ENCODE data around the gene FAM168A. TPM values are rescaled to one million over a fixed set of nuclear protein-coding genes. Genes with fewer than 3 reads are reported as not detected.

Gene FAM168A
- polyA plus RNA-seq, 1 donor (not counting 4 experiments of a cell fraction or from before 2014, with no cell fraction given) = 11.8 TPM

- H3K27me3 ChIP-seq (ENCODE audit: control insufficient read depth, extremely low read depth, insufficient read depth, low read length) = no peaks in the 10 kb centered on the region
- no peak overlapping the region for H3K4me3 ChIP-seq (ENCODE audit: control insufficient read depth in 2 of 3, extremely low read depth in 1 of 3, insufficient read depth in 2 of 3, low read depth in 1 of 3, low read length in 3 of 3)
- no peaks in the 10 kb centered on the region for H3K79me2 ChIP-seq (ENCODE audit: control insufficient read depth, insufficient read depth, low read length)
- dilution Hi-C loops (cut with MboI; ENCODE audit: extremely low pct_ligation_motif_present, low sequenced_read_pairs) = no loop called here
- H2AFZ ChIP-seq (ENCODE audit: control insufficient read depth, low read length) = no peak overlapping the region
- H3K36me3 ChIP-seq (ENCODE audit: control insufficient read depth in 2 of 2, extremely low read depth in 1 of 2, insufficient read depth in 2 of 2, low read length in 2 of 2) = peaks cover 18 to 19% of the 10 kb centered on the region in 2 experiments
- no peaks in the 10 kb centered on the region for H3K4me1 ChIP-seq (ENCODE audit: control insufficient read depth, extremely low read depth, insufficient read depth, low read length)
- H3K9ac ChIP-seq (ENCODE audit: control insufficient read depth, extremely low read depth, insufficient read depth, low read length) = no peak overlapping the region
- no peak overlapping the region for H3K27ac ChIP-seq (ENCODE audit: control insufficient read depth, insufficient read depth, low read length)
- no peaks in the 10 kb centered on the region for H3K9me1 ChIP-seq (ENCODE audit: control insufficient read depth, extremely low read depth, insufficient read depth, low read length)
- DNase-seq (ENCODE audit: low read depth, low spot score) (no peak), FAIRE-seq (no peak)
- H3K9me3 ChIP-seq (ENCODE audit: control insufficient read depth, low read depth, low read length) = no peaks in the 10 kb centered on the region
- no peak for TF ChIP-seq EZH2 (IDR thresholded peaks at IDR 0.05; ENCODE audit: low read length)
- TF ChIP-seq CTCF (optimal IDR thresholded peaks at IDR 0.05 in 1 of 3, IDR thresholded peaks at IDR 0.05 in 1 of 3, conservative IDR thresholded peaks at IDR 0.05 in 1 of 3; ENCODE audit: extremely low read depth in 1 of 3, insufficient read depth in 2 of 3, low read length in 3 of 3) = no peak
- H4K20me1 ChIP-seq (ENCODE audit: control insufficient read depth, extremely low read depth, insufficient read depth, low read length) = no peaks in the 10 kb centered on the region
- H3K4me2 ChIP-seq (ENCODE audit: control insufficient read depth, extremely low read depth, insufficient read depth, low read depth, low read length) = no peak overlapping the region
These were observed 198.3 kb downstream of the FAM168A start for GRCh38 chr11:73399636-73400035.

GRCh38 chr11:73399159-73399590 is 198.7 kb downstream of the FAM168A start:
- Histone ChIP-seq H3K27ac (ENCODE audit: control insufficient read depth, insufficient read depth, low read length) (no peak overlapping the region), H3K79me2 (ENCODE audit: control insufficient read depth, insufficient read depth, low read length) (no peaks in the 10 kb centered on the region), H3K27me3 (ENCODE audit: control insufficient read depth, extremely low read depth, insufficient read depth, low read length) (no peaks in the 10 kb centered on the region), H4K20me1 (ENCODE audit: control insufficient read depth, extremely low read depth, insufficient read depth, low read length) (no peaks in the 10 kb centered on the region), H3K4me1 (ENCODE audit: control insufficient read depth, extremely low read depth, insufficient read depth, low read length) (no peaks in the 10 kb centered on the region), H2AFZ (ENCODE audit: control insufficient read depth, low read length) (no peak overlapping the region), H3K9ac (ENCODE audit: control insufficient read depth, extremely low read depth, insufficient read depth, low read length) (no peak overlapping the region), H3K9me3 (ENCODE audit: control insufficient read depth, low read depth, low read length) (no peaks in the 10 kb centered on the region), H3K4me3 (ENCODE audit: control insufficient read depth in 2 of 3, extremely low read depth in 1 of 3, insufficient read depth in 2 of 3, low read depth in 1 of 3, low read length in 3 of 3) (no peak overlapping the region), H3K36me3 (ENCODE audit: control insufficient read depth in 2 of 2, extremely low read depth in 1 of 2, insufficient read depth in 2 of 2, low read length in 2 of 2) (peaks cover 18 to 21% of the 10 kb centered on the region in 2 experiments), H3K9me1 (ENCODE audit: control insufficient read depth, extremely low read depth, insufficient read depth, low read length) (no peaks in the 10 kb centered on the region), H3K4me2 (ENCODE audit: control insufficient read depth, extremely low read depth, insufficient read depth, low read depth, low read length) (no peak overlapping the region)
- FAIRE-seq = no peak
- TF ChIP-seq CTCF (optimal IDR thresholded peaks at IDR 0.05 in 1 of 3, IDR thresholded peaks at IDR 0.05 in 1 of 3, conservative IDR thresholded peaks at IDR 0.05 in 1 of 3; ENCODE audit: extremely low read depth in 1 of 3, insufficient read depth in 2 of 3, low read length in 3 of 3) = no peak
- no peak for TF ChIP-seq EZH2 (IDR thresholded peaks at IDR 0.05; ENCODE audit: low read length)
- dilution Hi-C loops (cut with MboI; ENCODE audit: extremely low pct_ligation_motif_present, low sequenced_read_pairs) = no loop called here
- DNase-seq (ENCODE audit: low read depth, low spot score) = no peak

All from keratinocyte (primary cell).